ENCODE data around the gene ASIC4.

The ASIC4 gene

GRCh38 chr2:219554350-219554749 lies 40.1 kb downstream of the ASIC4 start:
- no peak for DNase-seq

DNA sequence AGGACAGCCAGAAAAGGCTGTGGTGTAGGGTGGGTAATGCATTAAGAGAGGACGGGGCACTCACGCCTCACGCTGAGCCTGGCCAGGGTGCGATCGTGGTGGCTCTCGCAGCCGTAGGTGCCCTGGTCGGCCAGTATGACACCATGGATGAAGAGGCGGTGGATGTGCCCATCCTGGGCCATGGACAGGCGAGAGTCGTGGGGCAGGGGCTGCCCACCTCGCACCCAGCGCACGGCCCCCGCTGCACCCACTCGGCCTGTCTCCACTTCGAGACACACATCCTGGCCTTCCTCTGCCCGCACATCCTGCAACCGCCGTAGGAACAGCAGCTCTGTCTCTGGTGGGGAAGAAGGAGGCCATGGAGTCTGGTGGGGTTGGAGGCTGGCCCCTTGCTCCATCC lies 41.7 kb downstream of the ASIC4 start:
- no peak for DNase-seq

DNA sequence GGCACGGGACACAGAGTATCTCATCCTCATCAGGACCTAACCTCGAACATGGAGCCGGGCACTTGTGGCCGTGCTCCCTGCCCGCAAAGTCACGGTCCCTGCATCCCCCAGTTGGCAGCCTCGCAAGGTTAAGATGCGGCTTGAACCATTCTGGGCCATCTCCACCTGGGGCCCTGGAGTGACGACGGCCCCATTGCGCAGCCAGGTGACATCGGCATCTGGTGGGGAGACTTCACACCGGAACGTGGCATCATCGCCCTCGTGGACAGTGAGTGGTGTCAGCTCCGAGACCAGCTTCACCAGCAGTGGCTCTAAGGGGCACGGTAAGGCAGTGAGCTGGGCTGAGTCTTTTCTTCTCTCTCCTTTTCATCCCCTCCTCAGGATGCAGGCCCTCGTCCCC lies 42.1 kb downstream of the ASIC4 start:
- no peak for DNase-seq

- no peak for DNase-seq
Measured at GRCh38 chr2:219557320-219557719, 43.0 kb downstream of the ASIC4 start.

GRCh38 chr2:219557791-219558785 lies 43.8 kb downstream of the ASIC4 start:
- DNase-seq = no peak

- DNase-seq = no peak
Measured at GRCh38 chr2:219559156-219559915, 45.1 kb downstream of the ASIC4 start.

DNA sequence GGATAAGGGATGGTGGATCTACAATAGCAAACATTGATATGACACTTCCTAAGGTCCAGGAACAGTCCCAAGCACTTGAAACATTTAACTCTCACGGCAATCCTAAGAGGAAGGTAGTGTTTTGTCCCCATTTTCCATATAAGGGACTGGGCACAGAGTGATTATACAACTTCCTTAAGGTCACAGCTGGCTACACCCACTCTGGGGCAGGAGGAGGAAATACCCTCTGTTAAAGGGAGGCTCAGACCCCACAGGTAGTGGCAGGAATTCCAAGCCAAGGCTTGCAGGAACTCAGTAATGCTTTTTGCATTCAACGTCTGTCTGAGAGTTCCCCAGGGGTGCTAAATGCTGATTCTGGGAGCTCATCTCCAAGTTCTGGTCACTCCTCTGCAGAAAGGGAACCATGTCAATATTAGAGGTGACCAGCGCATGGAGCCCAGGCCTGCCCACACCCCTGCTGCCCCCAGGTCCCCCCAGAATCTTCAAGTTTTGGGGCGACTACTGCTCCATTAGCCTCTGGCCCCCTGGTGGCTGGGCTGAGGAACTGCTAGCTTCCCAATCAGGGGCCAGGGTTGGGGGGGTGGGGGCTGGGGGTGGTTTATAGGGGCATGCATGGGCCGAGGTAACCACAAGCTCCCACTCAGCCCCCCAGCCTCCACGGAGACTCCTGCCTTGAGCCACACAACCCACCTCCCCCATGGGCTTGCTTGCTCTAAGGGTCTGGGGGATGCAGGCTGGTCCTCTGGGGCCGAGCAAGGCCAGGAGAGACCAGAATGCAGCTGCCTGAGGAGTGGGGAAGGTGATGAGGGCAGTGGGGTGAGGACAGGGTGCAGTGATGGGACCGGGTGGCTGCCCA lies 46.0 kb downstream of the ASIC4 start:
- peak; percentile 5 for DNase-seq

- no peak for DNase-seq
Measured at GRCh38 chr2:219560893-219561178, 46.6 kb downstream of the ASIC4 start.

DNA sequence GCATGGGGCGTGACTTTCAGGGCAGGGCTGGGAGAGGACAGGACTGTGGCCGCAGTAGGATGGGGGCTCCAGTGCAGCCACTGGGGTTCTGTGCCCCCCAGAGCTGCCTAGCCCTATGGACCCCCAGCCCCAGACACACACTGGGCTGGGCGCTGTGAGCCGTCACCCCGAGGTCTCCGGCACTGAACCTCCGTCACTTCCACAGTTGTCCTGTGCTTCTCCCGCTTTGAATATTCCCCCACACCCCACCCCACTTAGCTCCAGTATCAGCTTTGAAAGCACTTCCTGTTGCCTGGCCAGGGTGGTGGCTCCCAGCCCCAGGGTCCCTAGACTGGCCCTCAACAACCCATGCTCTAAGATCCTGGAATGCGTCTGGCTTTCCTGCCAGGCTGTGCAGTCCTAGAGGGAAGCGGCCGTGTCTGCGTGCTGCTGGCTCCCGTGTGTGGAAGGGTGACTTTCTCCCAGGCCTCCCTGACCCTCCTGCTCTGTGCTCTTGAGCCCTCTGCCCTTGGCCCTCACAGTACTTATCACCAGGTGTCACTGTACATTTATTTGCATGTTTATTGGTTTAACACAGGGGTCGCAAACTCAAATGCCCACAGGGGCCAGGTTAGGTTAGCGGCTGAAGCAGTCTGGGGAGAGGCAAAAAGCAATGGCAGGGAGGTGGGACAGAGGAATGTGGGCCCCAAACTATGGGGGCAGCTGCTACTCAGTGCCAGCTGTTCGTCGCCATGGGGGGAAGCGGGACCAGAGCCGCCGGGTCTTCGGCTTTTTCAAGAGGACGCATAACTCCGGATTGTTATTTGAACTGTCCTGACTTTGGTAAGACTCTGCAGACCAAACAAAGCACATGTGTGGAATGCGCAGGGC lies 47.1 kb downstream of the ASIC4 start:
- DNase-seq = no peak

- no peak for DNase-seq
Measured at GRCh38 chr2:219562049-219563020, 48.1 kb downstream of the ASIC4 start.

- no peak for DNase-seq
Measured at GRCh38 chr2:219563271-219563928, 49.1 kb downstream of the ASIC4 start.

DNA sequence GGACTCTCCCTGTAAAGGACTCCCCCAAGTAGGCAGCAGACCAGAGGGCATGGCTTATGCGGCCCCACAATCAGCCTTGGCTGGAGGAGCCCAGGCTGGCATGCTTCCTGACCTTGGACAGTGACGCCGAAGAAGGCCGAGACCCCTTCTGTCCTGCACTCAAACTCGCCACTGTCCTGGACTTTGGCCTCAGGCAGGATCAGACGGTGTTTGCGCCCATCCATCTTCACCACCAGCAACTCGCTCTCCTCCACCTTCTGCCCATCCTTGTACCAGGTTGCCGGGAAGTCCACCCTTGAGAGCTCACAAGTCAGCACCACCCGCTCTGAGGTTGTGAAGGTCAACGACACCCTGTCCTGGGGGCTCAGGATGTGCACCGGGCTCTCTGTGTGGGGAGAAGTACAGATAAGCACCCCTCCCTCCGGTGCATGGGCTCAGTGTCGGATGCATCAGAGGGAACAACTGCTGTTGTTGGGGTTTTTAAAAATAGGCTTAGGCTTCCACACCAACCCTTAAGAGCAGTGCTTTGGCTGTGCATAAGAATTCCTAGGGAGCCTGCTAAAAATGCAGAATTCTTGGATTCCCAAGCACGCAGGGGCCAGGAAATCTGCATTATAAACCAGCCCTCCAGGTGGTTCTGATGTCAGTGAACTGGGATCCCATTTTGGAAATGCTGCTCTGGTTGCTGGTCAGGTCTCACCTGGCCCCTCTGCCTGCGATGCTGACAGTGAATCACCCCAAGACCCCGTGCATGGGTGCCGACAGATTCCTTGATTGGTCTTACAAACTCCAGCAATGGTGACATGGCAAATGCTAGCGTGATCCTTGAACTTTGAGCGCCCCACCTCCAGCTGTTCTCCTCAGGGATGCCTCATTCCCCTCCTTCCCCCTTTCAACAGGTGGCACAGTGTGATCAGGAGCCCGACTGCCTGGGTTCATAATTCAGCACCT lies 51.1 kb downstream of the ASIC4 start:
- no peak for DNase-seq

DNA sequence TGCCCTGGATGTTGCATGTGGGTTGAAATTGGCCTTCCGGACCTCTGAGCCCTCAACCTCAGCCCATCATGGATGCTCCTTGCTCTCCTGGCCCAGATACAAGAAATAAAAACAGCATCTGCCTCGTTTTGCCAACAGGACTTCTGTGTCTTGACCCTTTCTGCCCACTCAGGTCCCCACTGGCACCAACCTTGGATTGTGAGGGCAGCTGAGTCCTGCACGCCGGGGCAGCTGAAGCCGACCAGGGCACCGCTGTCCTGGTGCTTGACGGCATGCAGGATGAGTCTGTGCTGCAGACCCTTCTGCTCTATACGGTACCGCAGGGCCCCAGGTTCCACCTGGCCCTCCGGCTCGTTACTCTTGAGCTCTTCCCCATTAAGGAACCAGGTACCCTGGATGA lies 52.4 kb downstream of the ASIC4 start:
- DNase-seq = no peak

GRCh38 chr2:219567131-219567530 lies 52.8 kb downstream of the ASIC4 start:
- DNase-seq = no peak

- no peak for DNase-seq
Measured at GRCh38 chr2:219567791-219568361, 53.6 kb downstream of the ASIC4 start.

GRCh38 chr2:219569041-219569440 lies 54.8 kb downstream of the ASIC4 start:
- DNase-seq = no peak

- no peak for DNase-seq
Measured at GRCh38 chr2:219569635-219570034, 55.4 kb downstream of the ASIC4 start.

GRCh38 chr2:219570194-219570923 lies 56.1 kb downstream of the ASIC4 start:
- DNase-seq = no peak

Measured in CD4-positive, alpha-beta T cell treated with Interleukin-4 for 4 hours (primary cell).